Stimulated activated CD8-positive, alpha-beta memory T cell treated with anti-CD3 and anti-CD28 coated beads, Interleukin-12 subunit alpha, Interleukin-12 subunit beta, amount 100 ng/mL, for 4 hours (primary cell): ENCODE results near the gene ZDHHC12.
"Not testable (repeated sequence)": the region's sequence is repeated elsewhere in the genome, so short reads cannot be mapped to it uniquely, and the experiment has no call there.

Experiments
- DNase-seq: peaks from one replicate; pipeline ENCODE4 v3.0.0-alpha.2; 2020; ENCODE audit warnings: low read depth

ZDHHC12 gene

DNA sequence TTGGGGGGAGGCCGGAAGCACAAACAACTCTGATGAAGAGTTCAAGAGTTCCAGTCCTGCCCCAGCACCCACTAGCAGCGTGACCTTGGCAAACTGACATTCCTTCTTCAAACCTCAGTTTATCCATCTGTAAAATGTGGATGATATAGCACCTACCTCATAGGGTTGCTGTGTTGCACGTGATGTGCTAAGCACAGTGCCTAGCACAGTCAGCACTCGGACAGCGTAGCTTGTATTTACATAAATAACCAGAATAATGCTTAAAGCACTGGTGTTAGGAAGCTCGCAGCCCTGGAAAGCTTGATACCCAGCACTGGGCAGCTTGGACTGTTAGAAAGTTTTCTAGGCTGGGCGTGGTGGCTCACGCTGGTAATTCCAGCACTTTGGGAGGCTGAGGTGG is 16.5 kb downstream of the ZDHHC12 start:
- no peak for DNase-seq

DNA sequence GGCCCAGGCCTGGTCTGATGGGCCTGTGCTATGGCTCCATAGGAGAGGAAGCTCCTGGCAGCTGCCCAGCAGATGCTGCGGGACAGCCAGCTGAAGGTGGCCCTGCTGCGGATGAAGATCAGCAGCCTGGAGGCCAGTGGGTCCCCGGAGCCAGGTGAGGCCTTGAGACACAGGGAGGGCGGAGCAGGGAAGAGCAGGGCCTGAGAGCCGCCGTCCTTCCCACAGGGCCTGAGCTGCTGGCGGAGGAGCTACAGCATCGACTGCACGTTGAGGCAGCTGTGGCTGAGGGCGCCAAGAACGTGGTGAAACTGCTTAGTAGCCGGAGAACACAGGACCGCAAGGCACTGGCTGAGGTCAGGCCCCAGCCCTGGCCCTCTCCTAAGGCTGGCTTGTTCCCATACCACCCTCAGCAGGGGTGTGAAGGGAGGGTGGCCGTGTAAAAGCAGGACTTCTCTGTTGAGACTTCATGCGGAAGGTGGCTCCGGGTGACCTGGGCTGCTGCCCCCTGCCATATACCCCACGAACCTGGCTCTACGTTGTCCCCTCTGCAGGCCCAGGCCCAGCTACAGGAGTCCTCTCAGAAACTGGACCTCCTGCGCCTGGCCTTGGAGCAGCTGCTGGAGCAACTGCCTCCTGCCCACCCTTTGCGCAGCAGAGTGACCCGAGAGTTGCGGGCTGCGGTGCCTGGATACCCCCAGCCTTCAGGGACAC is 17.1 kb downstream of the ZDHHC12 start:
- no peak for DNase-seq

DNA sequence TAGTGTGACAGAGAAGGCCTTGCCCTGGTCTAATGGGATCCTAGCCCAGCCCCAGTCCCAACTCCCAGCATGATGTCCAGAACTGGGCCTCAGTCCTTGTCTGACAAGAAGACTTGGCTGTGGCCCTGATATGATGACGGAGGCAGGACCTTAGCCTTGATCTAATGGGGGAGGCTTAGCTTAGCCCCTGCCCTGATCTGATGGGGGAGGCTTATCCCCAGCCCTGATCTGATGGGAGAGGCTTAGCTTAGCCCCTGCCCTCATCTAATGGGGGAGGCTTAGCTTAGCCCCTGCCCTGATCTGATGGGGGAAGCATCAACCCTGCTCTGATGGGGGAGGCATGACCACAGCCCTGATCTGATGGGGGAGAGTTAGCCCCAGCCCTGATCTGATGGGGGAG is 17.9 kb downstream of the ZDHHC12 start:
- no peak for DNase-seq

DNA sequence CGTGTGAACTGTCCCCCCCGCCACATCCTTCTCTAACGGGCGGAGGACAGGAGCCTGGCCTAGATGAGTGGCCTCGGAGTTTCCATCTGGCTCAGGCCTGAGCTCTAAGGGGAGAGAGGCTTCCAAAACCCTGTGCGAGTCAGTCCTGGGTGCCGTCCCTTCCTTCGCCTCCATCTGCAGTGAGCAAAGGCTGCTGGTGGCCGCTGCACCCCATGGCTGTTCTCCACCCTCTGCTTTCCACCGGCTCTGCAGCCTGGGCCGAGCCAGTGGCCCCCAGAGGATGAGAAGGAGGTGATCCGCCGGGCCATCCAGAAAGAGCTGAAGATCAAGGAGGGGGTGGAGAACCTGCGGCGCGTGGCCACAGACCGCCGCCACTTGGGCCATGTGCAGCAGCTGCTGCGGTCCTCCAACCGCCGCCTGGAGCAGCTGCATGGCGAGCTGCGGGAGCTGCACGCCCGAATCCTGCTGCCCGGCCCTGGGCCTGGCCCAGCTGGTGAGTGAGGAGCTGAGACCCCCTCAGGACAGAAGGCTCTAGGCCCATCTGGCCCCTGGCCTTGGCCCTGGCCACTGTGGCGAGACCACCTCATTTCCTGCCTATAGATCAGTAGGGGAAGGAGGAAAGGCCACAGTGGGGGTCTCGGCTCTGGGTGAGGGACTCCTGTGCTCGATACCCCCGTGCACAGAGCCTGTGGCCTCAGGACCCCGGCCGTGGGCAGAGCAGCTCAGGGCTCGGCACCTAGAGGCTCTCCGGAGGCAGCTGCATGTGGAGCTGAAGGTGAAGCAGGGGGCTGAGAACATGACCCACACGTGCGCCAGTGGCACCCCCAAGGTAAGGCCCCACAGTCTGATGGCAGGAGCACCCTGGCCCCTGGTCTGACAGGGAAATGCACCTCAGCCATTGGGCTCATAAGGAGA is 18.6 kb downstream of the ZDHHC12 start:
- no peak for DNase-seq

DNA sequence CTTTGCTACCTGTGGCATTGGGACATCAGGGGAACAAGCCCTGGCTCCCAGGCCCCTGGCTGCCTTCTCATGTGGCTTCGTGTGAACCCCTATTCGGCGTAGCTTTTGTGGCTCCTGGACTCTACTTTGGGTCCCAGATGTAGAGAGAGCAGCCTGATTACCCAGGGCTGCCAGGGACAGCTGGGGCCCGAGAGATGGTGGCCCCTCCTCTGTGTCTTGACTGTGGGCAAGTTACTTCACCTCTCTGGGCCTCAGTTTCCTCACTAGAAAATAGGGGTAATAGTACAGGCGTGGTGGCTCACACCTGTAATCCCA is 19.6 kb downstream of the ZDHHC12 start:
- DNase-seq: no peak

DNA sequence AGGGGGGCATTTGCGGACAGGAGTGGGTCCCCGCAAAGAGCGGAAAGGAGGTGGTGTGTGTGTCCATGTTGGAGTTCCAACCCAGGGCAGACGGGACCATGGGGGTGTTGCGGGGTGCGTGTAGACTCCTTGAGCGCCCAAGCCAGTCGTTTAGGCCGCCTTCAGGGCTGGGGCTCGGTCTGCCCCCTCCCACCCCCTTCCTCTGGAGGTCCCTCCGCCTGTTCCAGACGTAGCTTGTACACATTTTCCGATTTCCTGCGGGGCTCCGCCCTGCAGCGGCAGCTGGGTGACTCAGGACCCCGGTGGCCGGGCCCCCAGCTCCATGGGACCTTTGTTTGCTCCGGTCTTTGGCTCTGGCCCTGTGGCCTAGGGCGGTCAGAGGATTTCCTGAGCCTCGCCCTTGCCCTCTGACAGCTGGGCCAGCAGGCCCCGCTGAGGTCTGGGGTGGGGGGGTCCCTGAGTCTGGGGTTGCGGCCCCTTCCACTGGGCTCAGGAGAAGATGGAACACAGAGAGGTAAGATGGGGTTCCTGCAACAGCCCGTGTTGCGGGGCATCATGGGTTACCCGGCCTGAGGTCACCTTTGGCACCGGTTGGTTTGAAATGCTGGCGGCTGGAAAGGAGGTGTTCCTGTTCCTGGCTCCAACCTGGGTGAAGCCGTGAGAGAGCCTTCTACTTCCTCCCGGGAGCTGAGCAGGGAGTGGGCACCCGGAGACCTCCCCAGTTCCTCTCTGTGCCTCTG is 20.1 kb downstream of the ZDHHC12 start:
- DNase-seq: no peak

DNA sequence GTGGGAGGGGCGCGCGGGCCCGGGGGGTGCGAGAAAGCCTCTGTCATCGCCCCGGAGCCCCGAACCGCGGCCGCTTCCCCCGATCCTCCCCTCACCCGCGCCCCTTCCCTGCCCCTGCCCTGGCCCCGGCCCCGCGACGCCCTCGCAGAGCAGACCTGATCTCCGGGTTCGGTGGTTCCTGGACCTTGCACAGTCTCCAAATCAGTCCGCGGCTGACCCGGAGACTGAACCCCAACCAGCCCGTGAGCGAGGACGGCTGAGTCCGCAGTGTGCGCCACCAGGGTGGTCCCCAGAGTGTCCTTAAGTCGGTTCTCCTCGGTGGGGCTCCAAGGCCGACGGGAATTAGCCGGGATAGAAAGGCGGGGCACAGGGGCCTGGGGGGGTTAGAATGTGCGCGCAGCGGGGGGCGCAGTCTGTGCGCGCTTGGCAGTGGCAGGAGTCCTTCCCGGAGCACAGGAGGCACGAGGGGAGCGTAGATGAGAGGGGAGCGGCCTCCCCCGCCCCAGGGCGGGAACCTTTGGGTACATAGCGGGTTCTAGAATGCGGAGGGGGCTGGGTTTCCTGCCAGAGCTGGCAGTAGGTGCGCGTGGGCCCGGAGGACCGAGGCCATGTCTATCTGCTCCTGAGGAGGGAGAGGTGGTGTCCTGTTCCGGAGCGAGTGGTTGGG is 20.8 kb downstream of the ZDHHC12 start:
- DNase-seq: no peak

DNA sequence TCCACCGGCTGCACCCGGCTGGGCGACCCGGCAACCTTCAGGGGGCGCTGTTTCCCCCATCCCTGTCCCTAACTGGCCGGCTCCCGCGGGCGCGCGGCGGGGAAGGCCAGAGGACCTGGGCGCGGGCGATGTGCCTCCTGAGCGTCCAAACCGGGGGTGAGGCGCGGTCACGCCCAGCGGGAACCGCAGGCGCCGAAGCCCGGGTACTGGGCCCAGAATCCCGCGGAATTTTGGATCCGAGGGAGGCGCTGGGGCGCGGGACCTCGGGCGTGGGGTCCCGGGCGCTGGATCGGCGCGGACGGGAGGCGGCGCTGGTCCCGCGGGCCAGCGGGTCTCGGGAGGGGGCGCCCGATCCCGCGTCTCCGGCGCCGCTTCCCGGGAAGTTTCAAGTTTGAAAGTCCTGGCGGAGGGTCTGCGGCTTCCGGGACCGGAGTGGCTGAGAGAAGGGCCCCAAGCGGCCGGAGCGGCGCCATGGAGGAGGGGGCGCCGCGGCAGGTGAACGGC is 21.4 kb downstream of the ZDHHC12 start, which contains the start of gene PKN3:
Gene PKN3 (plus strand): TSS at position 59 of the 504 bp plus-strand sequence. CDS start 413 bp downstream, at position 472.
- peak; percentile 70 for DNase-seq

DNA sequence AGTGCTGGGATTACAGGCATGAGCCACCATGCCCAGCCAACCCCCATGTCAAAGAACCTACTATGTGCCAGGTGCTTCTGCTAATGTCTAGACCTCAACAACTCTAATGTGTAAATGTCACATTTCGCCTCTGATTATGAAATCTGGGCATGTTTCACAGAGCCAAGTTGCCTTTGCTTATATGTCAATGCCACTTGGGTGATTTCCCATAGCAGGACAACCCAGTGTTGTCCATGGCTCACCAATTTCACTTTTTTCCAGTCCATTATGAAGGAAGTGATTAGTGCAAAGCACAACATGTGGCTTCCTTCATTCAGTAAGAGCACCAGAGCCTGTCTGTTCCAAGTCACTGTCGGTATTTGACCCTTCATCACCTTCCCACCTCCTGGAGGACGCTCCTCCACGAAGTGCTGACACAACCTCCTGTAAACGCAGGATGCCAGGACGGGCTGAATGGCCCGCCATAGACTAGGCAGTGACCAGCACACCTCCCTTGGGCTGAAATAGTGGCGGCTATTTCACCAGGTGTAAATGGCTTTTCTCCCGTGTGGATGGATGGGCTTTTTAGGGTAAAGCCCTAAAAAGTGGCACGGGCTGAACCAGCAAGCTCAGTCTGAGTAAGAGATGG is 22.6 kb downstream of the ZDHHC12 start:
- no peak for DNase-seq

DNA sequence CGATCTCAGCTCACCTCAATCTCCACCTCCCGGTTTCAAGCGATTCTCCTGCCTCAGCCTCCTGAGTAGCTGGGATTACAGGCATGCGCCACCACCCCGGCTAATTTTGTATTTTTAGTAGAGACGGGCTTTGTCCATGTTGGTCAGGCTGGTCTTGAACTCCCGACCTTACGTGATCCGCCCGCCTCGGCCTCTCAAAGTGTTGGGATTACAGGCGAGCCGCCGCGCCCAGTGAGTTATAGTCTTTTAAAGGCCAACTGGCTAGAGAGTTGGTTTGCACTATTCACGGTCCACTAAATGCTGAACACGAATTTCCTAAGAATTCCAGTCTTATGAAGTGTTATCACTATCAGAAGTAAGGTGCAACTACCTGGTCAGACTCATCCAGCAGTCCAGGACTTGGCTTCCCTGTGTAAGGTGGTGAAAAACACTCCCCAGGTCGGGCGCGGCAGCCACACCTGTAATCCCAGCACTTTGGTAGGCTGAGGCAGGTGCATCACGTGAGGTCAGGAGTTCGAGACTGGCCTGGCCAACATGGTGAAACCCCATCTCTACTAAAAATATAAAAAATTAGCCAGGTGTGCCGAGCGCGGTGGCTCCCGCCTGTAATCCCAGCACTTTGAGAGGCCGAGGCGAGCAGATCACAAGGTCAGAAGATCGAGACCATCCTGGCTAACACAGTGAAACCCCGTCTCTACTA is 24.7 kb downstream of the ZDHHC12 start:
- not testable (repeated sequence) for DNase-seq

DNA sequence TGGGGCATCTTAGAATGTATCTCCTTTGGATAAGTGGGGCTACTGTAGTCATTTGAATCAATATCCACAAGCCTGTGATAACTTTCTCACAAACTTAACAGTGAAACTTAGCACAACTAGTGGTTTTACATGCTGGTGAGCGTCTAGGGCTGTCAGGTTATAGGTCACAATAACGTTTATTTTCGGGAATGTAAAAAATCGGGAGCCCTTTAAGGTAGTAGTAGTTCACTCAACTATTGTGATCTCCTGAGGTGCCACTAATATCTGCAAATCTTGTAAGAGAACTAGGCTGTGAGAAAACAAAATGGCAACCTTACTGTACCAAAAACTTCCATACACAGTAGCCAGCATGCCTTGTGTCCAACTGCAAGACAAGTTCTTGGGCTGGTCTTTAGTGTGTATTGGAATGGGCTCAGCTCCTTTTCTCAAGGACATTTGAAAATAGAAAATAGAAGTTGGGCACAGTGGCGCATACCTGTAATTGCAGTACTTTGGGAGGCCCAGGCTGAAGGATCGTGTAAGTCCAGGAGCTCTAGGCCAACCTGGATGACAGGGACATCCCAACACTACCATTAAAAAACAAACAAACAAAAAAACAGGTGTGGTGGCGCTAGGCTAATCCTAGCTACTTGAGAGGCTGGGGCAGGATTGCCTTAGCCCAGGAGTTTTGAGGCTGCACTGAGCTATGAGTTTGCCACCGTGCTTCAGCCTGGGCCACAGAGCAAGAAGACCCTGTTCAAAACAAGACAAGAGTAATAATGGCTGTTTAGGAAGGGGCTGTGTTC is 26.8 kb downstream of the ZDHHC12 start:
- DNase-seq: no peak

DNA sequence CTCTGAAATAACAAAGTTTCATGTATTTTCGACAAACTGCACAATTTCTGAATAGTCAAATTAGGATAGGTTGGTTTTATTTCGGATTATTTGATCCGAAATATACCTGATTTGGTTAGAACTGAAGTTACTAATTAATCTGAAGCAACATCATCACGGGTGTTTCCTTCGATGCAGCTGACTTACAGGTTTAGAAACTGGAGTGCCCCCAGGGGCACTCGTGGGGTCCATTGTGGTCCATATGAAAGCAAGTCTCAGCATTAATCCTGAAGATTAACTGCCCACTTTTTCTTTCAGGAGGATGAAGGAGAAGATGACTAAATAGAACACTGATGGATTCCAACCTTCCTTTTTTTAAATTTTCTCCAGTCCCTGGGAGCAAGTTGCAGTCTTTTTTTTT is 29.6 kb downstream of the ZDHHC12 start:
- DNase-seq: no peak

DNA sequence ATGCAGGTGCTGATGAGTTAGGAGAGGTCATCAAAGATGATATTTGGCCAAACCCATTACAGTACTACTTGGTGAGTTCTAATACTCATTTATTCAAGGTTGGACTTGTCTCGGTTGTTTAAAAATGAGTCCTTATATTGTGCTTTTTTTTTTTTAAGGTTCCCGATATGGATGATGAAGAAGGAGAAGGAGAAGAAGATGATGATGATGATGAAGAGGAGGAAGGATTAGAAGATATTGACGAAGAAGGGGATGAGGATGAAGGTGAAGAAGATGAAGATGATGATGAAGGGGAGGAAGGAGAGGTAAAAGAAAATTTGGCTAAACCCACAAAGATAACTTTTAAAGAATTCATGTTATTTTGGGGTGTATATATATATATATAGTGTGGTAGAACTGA is 30.2 kb downstream of the ZDHHC12 start:
- DNase-seq: not testable (repeated sequence)

DNA sequence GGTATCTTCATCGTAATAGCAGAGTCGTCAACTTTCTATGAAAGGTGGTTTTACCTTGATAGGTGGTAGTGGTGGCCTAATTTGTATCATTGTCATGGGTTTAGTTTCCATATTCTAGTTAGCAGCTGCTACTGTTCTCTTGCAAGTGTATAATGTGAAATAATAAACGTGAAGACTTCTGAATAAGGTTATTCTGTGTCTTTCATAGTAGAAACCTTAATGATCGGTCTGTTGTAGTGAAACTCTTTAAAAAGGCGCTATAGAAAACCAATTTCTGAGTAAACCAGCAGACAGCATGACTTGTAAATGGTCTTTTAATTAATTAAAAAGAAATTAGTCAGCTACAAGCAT is 33.3 kb downstream of the ZDHHC12 start:
- DNase-seq: no peak

DNA sequence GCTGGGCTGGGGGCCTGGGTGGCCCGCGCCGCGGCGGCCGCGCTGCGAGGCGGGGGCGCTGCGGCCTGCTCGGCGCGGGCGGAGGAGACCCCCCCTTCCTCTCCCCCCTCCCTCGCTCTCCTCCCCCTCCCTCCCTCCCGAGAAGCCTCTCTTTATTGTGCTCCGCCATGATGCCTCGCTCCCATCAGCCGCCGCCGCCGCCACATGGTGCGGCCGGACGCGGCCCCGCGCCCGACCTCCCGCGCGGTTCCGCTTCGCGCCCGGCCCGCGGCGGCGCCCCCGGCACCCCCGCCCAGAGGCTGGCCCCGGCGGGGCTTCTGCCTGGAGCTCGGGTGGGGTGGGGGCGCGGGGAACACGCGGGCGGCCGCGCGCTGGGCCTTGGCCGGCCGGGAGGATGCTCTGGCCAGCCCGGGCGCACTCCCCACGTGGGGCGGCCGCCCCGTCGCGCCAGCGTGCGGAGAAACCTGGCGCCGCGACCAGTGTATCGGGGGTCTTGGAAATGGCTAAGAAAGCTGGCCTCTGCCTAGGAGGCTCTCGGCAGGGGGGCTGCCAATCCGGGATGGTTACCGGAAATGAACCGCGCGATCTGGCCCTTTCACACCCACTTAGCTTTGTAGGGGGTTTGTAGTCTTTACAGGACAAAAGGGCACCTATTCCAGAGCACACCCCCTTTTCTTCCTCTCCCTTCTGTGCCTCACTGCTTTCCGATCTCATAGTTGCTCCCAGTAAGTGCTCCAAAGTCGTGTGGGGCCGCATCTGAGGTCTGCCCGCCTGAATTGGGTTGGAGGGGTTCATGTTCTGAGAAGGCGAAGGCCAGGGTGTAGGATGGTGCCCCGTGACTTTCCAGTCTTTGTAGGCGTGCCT is 33.9 kb downstream of the ZDHHC12 start:
- peak; percentile 40 for DNase-seq

DNA sequence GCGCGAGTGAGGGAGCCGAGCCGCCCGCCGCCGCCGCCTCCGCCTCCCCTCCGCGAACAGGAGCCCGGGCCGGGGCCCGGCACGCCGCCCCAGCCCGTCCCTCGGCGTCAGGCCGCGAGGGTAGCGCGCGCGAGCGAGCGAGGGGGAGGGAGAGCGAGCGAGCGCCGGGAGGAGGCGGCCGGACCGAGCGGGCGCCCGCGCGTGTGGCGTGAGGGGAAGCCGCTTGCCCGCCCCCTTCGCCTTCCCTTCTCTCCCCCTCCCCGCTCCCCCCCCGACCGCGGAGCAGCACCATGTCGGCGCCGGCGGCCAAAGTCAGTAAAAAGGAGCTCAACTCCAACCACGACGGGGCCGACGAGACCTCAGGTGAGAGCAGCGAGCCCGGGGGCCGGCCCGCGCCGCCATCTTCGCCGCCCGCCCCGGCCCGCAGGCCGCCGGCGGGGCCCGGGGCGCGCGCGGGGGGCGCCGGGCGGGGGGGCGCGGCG is 34.6 kb downstream of the ZDHHC12 start:
- no peak for DNase-seq

DNA sequence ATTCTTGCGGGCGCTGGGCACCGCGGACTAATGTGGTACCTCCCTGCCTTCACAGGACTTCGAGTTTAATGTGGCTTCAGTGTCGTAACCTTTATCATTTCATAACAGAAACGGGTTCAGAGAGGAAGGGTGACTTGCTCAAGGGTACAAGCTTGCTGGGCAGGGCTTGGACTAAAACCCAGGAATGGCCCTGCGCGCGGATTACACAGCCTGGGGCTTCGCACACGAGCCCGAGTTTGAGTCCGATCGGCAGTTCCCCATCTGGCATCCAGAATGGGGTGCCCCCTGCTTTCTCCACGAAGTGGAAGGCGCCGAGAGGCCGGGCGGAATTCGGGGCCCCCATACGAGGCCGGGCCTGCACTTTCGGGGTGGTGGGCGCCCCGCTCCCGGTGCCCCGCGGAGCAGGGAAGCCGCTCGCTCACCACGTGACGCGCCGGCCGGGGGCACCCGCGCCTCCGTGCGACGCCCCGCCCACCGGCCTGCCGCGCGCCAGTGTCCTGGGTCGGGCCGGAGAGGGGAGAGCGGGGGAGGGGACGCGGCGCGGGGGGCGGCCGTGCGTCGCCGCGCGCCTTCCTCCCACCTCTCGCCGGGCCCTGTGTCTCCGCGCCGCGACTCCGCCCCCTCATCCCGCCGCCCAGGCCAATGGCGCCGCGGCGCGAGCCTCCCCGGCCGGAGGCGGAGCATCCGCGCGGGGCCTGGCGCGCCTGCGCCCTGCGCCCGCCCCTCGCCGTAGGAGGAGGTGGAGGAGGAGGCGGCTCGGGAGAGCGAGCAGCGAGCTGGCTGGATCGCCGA is 35.2 kb downstream of the ZDHHC12 start, which contains the start of gene SET:
Gene SET (plus strand): TSS at position 722 of the 792 bp plus-strand sequence. CDS start 361 bp downstream, outside the sequence.
- peak; percentile 94 for DNase-seq

DNA sequence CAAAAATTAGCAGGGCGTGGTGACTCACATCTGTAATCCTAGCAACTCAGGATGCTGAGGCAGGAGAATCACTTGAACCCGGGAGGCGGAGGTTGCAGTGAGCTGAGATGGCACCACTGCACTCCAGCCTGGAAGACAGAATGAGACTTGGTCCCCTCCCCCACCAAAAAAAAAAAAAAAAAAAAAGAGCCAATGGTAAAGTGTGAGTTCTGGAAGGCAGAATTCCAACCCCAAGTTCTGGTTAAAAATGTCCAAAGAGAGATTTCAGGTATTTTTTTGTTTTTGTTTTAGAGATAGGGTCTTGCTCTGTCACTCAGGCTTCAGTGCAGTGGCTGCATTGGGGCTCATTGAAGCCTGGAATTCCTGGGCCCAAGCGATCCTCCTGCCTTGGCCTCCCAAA is 36.5 kb downstream of the ZDHHC12 start:
- no peak for DNase-seq
